ENCODE measurements around the gene ARV1.
A peak's percentile ranks its signal among the peaks of the same experiment; 100 is the strongest.

ARV1 gene

GRCh38 chr1:231029841-231030240 is 50.9 kb downstream of the ARV1 start:
- H3K27me3 ChIP-seq (ENCODE audit: insufficient read depth, low read length) = peaks cover 11% of the 10 kb centered on the region
- no peak overlapping the region for H3K9ac ChIP-seq (ENCODE audit: low read depth, low read length)
- 91% methylated on average over 6 of the region's 6 CpGs for WGBS
- H3K9me3 ChIP-seq (ENCODE audit: insufficient read depth, low read depth, low read length) = no peaks in the 10 kb centered on the region
- no peak overlapping the region for H3K4me3 ChIP-seq (ENCODE audit: low read length)
- no peak overlapping the region for H3K27ac ChIP-seq (ENCODE audit: low read depth, low read length)
- no peaks in the 10 kb centered on the region for H3K4me1 ChIP-seq (ENCODE audit: insufficient read depth, low read length)
- H3K36me3 ChIP-seq (ENCODE audit: insufficient read depth, low read length) = no peaks in the 10 kb centered on the region

GRCh38 chr1:231032963-231033362 is 54.1 kb downstream of the ARV1 start:
- no peaks in the 10 kb centered on the region for H3K4me1 ChIP-seq (ENCODE audit: insufficient read depth, low read length)
- H3K4me3 ChIP-seq (ENCODE audit: low read length) = no peak overlapping the region
- H3K27ac ChIP-seq (ENCODE audit: low read depth, low read length) = no peak overlapping the region
- WGBS = 91% methylated on average over 7 of the region's 7 CpGs
- H3K9me3 ChIP-seq (ENCODE audit: insufficient read depth, low read depth, low read length) = no peaks in the 10 kb centered on the region
- no peaks in the 10 kb centered on the region for H3K36me3 ChIP-seq (ENCODE audit: insufficient read depth, low read length)
- H3K9ac ChIP-seq (ENCODE audit: low read depth, low read length) = no peak overlapping the region
- H3K27me3 ChIP-seq (ENCODE audit: insufficient read depth, low read length) = peaks cover 38% of the 10 kb centered on the region

- 88% methylated on average over 1 of the region's 1 CpG for WGBS
Measured at GRCh38 chr1:231035799-231036198, 56.9 kb downstream of the ARV1 start.

GRCh38 chr1:231036416-231036815 is 57.5 kb downstream of the ARV1 start:
- no peak overlapping the region for H3K4me3 ChIP-seq (ENCODE audit: low read length)
- H3K27me3 ChIP-seq (ENCODE audit: insufficient read depth, low read length) = peaks cover 71% of the 10 kb centered on the region
- no peaks in the 10 kb centered on the region for H3K36me3 ChIP-seq (ENCODE audit: insufficient read depth, low read length)
- H3K9ac ChIP-seq (ENCODE audit: low read depth, low read length) = no peak overlapping the region
- 54% methylated on average over 5 of the region's 5 CpGs for WGBS
- no peak overlapping the region for H3K27ac ChIP-seq (ENCODE audit: low read depth, low read length)
- peaks cover 3% of the 10 kb centered on the region; the same call in 1 of the 2 replicates for H3K4me1 ChIP-seq (ENCODE audit: insufficient read depth, low read length)
- H3K9me3 ChIP-seq (ENCODE audit: insufficient read depth, low read depth, low read length) = no peaks in the 10 kb centered on the region

More at GRCh38 chr1:231035799-231036198, 56.9 kb downstream of the ARV1 start:
- H3K9me3 ChIP-seq (ENCODE audit: insufficient read depth, low read depth, low read length) = no peaks in the 10 kb centered on the region
- no peaks in the 10 kb centered on the region for H3K36me3 ChIP-seq (ENCODE audit: insufficient read depth, low read length)
- H3K4me3 ChIP-seq (ENCODE audit: low read length) = no peak overlapping the region
- H3K27ac ChIP-seq (ENCODE audit: low read depth, low read length) = no peak overlapping the region
- no peak overlapping the region for H3K9ac ChIP-seq (ENCODE audit: low read depth, low read length)
- peaks cover 65% of the 10 kb centered on the region for H3K27me3 ChIP-seq (ENCODE audit: insufficient read depth, low read length)
- peaks cover 3% of the 10 kb centered on the region; the same call in 1 of the 2 replicates for H3K4me1 ChIP-seq (ENCODE audit: insufficient read depth, low read length)

- WGBS = 78% methylated on average over 13 of the region's 13 CpGs
- H3K27me3 ChIP-seq (ENCODE audit: insufficient read depth, low read length) = peaks cover 85% of the 10 kb centered on the region
- H3K36me3 ChIP-seq (ENCODE audit: insufficient read depth, low read length) = no peaks in the 10 kb centered on the region
- no peak overlapping the region for H3K4me3 ChIP-seq (ENCODE audit: low read length)
- H3K9ac ChIP-seq (ENCODE audit: low read depth, low read length) = no peak overlapping the region
- H3K27ac ChIP-seq (ENCODE audit: low read depth, low read length) = no peak overlapping the region; the same call in 1 of the 2 replicates
- no peaks in the 10 kb centered on the region for H3K9me3 ChIP-seq (ENCODE audit: insufficient read depth, low read depth, low read length)
- H3K4me1 ChIP-seq (ENCODE audit: insufficient read depth, low read length) = peaks cover 3% of the 10 kb centered on the region; the same call in 1 of the 2 replicates
Measured at GRCh38 chr1:231037585-231038517, 59.0 kb downstream of the ARV1 start.

- peak overlapping the region; percentile 36; the same call in 1 of the 2 replicates for H3K9ac ChIP-seq (ENCODE audit: low read depth, low read length)
- under 1% methylated on average over 91 of the region's 91 CpGs for whole genome bisulfite sequencing
Measured at GRCh38 chr1:231039161-231040018, 60.5 kb downstream of the ARV1 start.

GRCh38 chr1:231040019-231040799 is 61.3 kb downstream of the ARV1 start, which contains the start of gene FAM89A:
FAM89A (minus strand) TSS chr1:231040254; CDS start chr1:231040211, 43 bp downstream.
- Histone ChIP-seq H3K36me3 (ENCODE audit: insufficient read depth, low read length) (no peaks in the 10 kb centered on the region), H3K4me3 (ENCODE audit: low read length) (peak within 1 kb of the TSS; percentile 65), H3K27ac (ENCODE audit: low read depth, low read length) (no peak within 1 kb of the TSS), H3K27me3 (ENCODE audit: insufficient read depth, low read length) (peaks cover 99% of the 10 kb centered on the region), H3K9me3 (ENCODE audit: insufficient read depth, low read depth, low read length) (no peaks in the 10 kb centered on the region), H3K9ac (ENCODE audit: low read depth, low read length) (peak within 1 kb of the TSS; percentile 36; the same call in 1 of the 2 replicates), H3K4me1 (ENCODE audit: insufficient read depth, low read length) (peaks cover 3% of the 10 kb centered on the region; the same call in 1 of the 2 replicates)
- 2% methylated on average over 72 of the region's 82 CpGs for WGBS

More at GRCh38 chr1:231039161-231040018, 60.5 kb downstream of the ARV1 start:
- Histone ChIP-seq H3K9me3 (ENCODE audit: insufficient read depth, low read depth, low read length) (no peaks in the 10 kb centered on the region), H3K27me3 (ENCODE audit: insufficient read depth, low read length) (peaks cover 97% of the 10 kb centered on the region), H3K27ac (ENCODE audit: low read depth, low read length) (no peak overlapping the region), H3K4me1 (ENCODE audit: insufficient read depth, low read length) (peaks cover 3% of the 10 kb centered on the region; the same call in 1 of the 2 replicates), H3K36me3 (ENCODE audit: insufficient read depth, low read length) (no peaks in the 10 kb centered on the region), H3K4me3 (ENCODE audit: low read length) (peak overlapping the region; percentile 65)

GRCh38 chr1:231040800-231041718 is 62.2 kb downstream of the ARV1 start:
- Histone ChIP-seq H3K36me3 (ENCODE audit: insufficient read depth, low read length) (no peaks in the 10 kb centered on the region), H3K9me3 (ENCODE audit: insufficient read depth, low read depth, low read length) (no peaks in the 10 kb centered on the region), H3K9ac (ENCODE audit: low read depth, low read length) (no peak overlapping the region), H3K4me1 (ENCODE audit: insufficient read depth, low read length) (peaks cover 3% of the 10 kb centered on the region; the same call in 1 of the 2 replicates), H3K27me3 (ENCODE audit: insufficient read depth, low read length) (peaks cover 99% of the 10 kb centered on the region), H3K4me3 (ENCODE audit: low read length) (peak overlapping the region; percentile 65), H3K27ac (ENCODE audit: low read depth, low read length) (no peak overlapping the region)
- WGBS = 16% methylated on average over 37 of the region's 37 CpGs

- H3K9ac ChIP-seq (ENCODE audit: low read depth, low read length) = no peak overlapping the region
- WGBS = 85% methylated on average over 9 of the region's 9 CpGs
- H3K9me3 ChIP-seq (ENCODE audit: insufficient read depth, low read depth, low read length) = no peaks in the 10 kb centered on the region
- H3K4me1 ChIP-seq (ENCODE audit: insufficient read depth, low read length) = peaks cover 3% of the 10 kb centered on the region; the same call in 1 of the 2 replicates
- H3K27me3 ChIP-seq (ENCODE audit: insufficient read depth, low read length) = peaks cover 99% of the 10 kb centered on the region
- no peak overlapping the region for H3K4me3 ChIP-seq (ENCODE audit: low read length)
- H3K27ac ChIP-seq (ENCODE audit: low read depth, low read length) = no peak overlapping the region
- H3K36me3 ChIP-seq (ENCODE audit: insufficient read depth, low read length) = no peaks in the 10 kb centered on the region
Measured at GRCh38 chr1:231041719-231042261, 62.9 kb downstream of the ARV1 start.
